ENCODE data around the gene ETV3. TPM values are rescaled to one million over a fixed set of nuclear protein-coding genes. Genes with fewer than 3 reads are reported as not detected.

The ETV3 gene
- total and polyA plus RNA-seq, 2 of the 8 experiments (the other 6 are each of a cell fraction or from before 2014, with no cell fraction given) = 6.0 to 23.8 TPM

DNA sequence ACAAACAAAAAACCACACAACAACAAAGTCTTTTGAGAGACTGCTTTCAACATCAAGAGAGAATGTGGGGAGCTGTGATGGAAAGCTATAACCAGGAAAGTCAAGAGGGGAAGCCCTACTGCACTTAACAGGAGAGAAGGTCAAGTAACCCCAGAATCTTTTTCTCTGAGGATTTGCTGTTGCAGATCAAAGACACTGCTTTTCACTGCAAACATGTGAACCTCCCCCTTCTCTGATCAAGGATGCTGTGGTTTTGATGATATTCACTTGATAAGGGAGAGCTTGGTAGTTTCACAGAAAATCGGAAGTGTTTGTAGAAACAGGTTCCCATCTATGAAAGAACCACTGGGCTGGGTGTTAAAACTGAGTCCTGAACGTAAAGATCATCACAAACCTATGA, 4.8 kb downstream of the ETV3 start (continued):
- TF ChIP-seq, protein P1, sequence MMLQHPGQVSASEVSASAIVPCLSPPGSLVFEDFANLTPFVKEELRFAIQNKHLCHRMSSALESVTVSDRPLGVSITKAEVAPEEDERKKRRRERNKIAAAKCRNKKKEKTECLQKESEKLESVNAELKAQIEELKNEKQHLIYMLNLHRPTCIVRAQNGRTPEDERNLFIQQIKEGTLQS (IDR thresholded peaks at IDR 0.05; ENCODE audit: insufficient read depth, low read depth, low read length) = no peak
- TF ChIP-seq ZNF274 (IDR thresholded peaks at IDR 0.05; ENCODE audit: borderline replicate concordance, extremely low read depth, low read length) = no peak

All from H1 (cell line).